ENCODE measurements around the gene RPS16. TPM values are rescaled to one million over a fixed set of nuclear protein-coding genes. Genes with fewer than 3 reads are reported as not detected.

The RPS16 gene
- total and polyA plus RNA-seq, 2 of the 13 experiments (the other 11 are each of a cell fraction or from before 2014, with no cell fraction given): 488 to 2,583 TPM

DNA sequence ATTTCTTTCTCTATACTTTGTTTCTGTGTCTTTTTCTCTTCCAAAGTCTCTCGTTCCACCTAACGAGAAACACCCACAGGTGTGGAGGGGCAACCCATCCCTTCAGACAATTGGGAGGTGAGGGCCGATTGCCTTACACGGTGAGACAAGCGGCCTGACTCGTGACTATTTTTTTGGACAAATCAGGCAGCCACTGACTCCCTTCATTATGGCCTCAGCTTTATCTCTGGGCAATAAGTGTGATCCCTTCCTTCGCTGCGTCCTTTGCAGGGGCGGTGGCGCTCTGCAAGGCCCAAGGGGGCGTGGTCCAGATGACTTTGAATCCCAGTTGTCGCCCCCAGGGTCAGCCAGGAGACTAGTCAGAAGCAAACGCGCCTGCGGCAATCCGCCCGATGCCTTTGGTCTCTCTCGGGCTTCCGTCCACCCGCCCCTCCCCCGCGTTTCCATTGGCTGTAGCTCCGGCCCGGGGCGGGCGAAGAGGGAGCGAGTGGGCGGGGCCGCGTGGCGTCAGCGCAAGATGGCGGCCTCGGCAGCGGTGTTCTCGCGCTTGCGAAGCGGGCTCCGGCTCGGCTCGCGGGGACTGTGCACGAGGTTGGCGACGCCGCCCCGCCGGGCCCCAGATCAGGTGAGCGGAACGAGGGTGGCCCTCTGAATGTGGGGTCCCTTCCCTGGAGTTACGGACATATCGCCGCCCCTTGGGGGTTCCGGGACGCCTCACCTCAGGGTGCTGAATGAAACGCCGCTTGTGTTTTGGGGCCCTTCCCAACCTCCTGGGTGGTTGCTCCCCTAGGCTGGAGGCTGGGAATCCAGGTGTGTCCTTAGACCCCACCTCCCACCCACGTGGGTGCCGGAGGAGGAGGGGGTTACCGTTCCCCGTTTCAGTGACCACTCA, 44.8 kb upstream of the RPS16 start, which contains the start of gene TIMM50 (continued):
- TF ChIP-seq, protein P1, sequence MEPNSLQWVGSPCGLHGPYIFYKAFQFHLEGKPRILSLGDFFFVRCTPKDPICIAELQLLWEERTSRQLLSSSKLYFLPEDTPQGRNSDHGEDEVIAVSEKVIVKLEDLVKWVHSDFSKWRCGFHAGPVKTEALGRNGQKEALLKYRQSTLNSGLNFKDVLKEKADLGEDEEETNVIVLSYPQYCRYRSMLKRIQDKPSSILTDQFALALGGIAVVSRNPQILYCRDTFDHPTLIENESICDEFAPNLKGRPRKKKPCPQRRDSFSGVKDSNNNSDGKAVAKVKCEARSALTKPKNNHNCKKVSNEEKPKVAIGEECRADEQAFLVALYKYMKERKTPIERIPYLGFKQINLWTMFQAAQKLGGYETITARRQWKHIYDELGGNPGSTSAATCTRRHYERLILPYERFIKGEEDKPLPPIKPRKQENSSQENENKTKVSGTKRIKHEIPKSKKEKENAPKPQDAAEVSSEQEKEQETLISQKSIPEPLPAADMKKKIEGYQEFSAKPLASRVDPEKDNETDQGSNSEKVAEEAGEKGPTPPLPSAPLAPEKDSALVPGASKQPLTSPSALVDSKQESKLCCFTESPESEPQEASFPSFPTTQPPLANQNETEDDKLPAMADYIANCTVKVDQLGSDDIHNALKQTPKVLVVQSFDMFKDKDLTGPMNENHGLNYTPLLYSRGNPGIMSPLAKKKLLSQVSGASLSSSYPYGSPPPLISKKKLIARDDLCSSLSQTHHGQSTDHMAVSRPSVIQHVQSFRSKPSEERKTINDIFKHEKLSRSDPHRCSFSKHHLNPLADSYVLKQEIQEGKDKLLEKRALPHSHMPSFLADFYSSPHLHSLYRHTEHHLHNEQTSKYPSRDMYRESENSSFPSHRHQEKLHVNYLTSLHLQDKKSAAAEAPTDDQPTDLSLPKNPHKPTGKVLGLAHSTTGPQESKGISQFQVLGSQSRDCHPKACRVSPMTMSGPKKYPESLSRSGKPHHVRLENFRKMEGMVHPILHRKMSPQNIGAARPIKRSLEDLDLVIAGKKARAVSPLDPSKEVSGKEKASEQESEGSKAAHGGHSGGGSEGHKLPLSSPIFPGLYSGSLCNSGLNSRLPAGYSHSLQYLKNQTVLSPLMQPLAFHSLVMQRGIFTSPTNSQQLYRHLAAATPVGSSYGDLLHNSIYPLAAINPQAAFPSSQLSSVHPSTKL (CRISPR knock-in tag; IDR thresholded peaks at IDR 0.05): peak; percentile 32; the same call in 1 of the 2 replicates
- TF ChIP-seq PAWR (CRISPR knock-in tag; IDR thresholded peaks at IDR 0.05; ENCODE audit: borderline replicate concordance): no peak
- TF ChIP-seq, protein P2, sequence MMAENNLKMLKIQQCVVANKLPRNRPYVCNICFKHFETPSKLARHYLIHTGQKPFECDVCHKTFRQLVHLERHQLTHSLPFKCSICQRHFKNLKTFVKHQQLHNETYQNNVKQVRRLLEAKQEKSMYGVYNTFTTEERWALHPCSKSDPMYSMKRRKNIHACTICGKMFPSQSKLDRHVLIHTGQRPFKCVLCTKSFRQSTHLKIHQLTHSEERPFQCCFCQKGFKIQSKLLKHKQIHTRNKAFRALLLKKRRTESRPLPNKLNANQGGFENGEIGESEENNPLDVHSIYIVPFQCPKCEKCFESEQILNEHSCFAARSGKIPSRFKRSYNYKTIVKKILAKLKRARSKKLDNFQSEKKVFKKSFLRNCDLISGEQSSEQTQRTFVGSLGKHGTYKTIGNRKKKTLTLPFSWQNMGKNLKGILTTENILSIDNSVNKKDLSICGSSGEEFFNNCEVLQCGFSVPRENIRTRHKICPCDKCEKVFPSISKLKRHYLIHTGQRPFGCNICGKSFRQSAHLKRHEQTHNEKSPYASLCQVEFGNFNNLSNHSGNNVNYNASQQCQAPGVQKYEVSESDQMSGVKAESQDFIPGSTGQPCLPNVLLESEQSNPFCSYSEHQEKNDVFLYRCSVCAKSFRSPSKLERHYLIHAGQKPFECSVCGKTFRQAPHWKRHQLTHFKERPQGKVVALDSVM (CRISPR knock-in tag; IDR thresholded peaks at IDR 0.05): 0 out of 2 replicates have a peak, but pooled peaks have one; percentile 21
- TF ChIP-seq ERF (CRISPR knock-in tag; IDR thresholded peaks at IDR 0.05): peak; percentile 92
- TF ChIP-seq PITX1 (CRISPR knock-in tag; IDR thresholded peaks at IDR 0.05): peak; percentile 77; the same call in 1 of the 2 replicates
- TF ChIP-seq CHD2 (IDR thresholded peaks at IDR 0.05; ENCODE audit: low read depth, low read length): peak; percentile 72
- TF ChIP-seq, protein P3, sequence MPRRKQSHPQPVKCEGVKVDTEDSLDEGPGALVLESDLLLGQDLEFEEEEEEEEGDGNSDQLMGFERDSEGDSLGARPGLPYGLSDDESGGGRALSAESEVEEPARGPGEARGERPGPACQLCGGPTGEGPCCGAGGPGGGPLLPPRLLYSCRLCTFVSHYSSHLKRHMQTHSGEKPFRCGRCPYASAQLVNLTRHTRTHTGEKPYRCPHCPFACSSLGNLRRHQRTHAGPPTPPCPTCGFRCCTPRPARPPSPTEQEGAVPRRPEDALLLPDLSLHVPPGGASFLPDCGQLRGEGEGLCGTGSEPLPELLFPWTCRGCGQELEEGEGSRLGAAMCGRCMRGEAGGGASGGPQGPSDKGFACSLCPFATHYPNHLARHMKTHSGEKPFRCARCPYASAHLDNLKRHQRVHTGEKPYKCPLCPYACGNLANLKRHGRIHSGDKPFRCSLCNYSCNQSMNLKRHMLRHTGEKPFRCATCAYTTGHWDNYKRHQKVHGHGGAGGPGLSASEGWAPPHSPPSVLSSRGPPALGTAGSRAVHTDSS (CRISPR knock-in tag; conservative IDR thresholded peaks at IDR 0.05): no peak
- TF ChIP-seq ZNF550 (CRISPR knock-in tag; IDR thresholded peaks at IDR 0.05; ENCODE audit: borderline replicate concordance): no peak
- TF ChIP-seq, protein P4, sequence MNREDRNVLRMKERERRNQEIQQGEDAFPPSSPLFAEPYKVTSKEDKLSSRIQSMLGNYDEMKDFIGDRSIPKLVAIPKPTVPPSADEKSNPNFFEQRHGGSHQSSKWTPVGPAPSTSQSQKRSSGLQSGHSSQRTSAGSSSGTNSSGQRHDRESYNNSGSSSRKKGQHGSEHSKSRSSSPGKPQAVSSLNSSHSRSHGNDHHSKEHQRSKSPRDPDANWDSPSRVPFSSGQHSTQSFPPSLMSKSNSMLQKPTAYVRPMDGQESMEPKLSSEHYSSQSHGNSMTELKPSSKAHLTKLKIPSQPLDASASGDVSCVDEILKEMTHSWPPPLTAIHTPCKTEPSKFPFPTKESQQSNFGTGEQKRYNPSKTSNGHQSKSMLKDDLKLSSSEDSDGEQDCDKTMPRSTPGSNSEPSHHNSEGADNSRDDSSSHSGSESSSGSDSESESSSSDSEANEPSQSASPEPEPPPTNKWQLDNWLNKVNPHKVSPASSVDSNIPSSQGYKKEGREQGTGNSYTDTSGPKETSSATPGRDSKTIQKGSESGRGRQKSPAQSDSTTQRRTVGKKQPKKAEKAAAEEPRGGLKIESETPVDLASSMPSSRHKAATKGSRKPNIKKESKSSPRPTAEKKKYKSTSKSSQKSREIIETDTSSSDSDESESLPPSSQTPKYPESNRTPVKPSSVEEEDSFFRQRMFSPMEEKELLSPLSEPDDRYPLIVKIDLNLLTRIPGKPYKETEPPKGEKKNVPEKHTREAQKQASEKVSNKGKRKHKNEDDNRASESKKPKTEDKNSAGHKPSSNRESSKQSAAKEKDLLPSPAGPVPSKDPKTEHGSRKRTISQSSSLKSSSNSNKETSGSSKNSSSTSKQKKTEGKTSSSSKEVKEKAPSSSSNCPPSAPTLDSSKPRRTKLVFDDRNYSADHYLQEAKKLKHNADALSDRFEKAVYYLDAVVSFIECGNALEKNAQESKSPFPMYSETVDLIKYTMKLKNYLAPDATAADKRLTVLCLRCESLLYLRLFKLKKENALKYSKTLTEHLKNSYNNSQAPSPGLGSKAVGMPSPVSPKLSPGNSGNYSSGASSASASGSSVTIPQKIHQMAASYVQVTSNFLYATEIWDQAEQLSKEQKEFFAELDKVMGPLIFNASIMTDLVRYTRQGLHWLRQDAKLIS (CRISPR knock-in tag; IDR thresholded peaks at IDR 0.05): no peak
- no peak for TF ChIP-seq WIZ (CRISPR knock-in tag; IDR thresholded peaks at IDR 0.05)
- peak; percentile 84 for TF ChIP-seq ZNF761 (CRISPR knock-in tag; conservative IDR thresholded peaks at IDR 0.05)
- TF ChIP-seq GATAD1 (CRISPR knock-in tag; IDR thresholded peaks at IDR 0.05): peak; percentile 97
- no peak for TF ChIP-seq ZNF232 (CRISPR knock-in tag; IDR thresholded peaks at IDR 0.05; ENCODE audit: borderline replicate concordance)
- TF ChIP-seq MYC (CRISPR knock-in tag; IDR thresholded peaks at IDR 0.05; ENCODE audit: borderline replicate concordance): peak; percentile 96
- TF ChIP-seq RFXANK (CRISPR knock-in tag; IDR thresholded peaks at IDR 0.05): 0 out of 2 replicates have a peak, but pooled peaks have one; percentile 31
- peak in 1 of 2 experiments; percentile 97; a peak in 2 of 4 replicates for TF ChIP-seq KLF16 (CRISPR knock-in tag; IDR thresholded peaks at IDR 0.05)

Measured in HepG2 (cell line).